ENCODE data around the gene SH3RF1. TPM values are rescaled to one million over a fixed set of nuclear protein-coding genes. Genes with fewer than 3 reads are reported as not detected.

The SH3RF1 gene
- total RNA-seq, 2 experiments from 2014 or later = 0.22 to 0.55 TPM

DNA sequence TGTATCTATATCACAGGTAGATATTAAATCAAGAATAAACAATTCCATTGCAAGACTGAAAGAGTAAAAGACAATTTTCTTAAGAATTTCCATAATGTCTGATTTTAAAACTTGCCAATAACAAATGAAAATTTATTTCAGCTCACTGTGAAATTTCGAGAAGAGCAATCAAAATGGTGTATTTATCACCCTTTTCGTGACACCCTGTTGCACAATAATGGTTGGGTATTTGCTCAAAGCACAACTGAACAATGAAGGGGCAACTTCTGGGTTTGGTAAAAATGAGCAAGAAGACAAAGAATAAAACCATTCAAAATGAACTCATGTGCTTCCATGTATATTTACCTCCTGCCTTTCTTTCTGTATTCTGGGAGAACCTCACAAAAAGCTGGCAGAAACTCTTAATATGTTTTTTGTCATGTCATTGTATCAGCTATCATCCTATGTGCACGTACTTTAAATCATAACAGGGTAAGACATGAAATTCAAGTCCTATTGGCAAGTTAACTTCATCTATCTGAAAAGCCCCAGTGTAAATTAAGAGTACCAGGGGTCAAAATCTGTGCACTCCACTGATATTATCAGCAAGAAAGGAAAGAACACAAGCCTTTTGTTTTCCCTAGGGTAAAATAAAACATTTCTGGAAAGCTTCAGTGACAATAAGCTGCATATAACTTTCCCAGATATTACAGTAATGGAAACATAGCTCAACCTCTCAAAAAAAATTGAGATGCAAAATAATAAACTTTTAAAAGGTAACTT is 133.8 kb downstream of the SH3RF1 start:
- intact Hi-C loops (cut with micrococcal nuclease) = no loop called here
- Mint-ChIP-seq H3K27me3 (ENCODE audit: low read depth) (peaks cover 5% of the 10 kb centered on the region), H3K4me1 (ENCODE audit: low read depth) (no peaks in the 10 kb centered on the region), H3K9me3 (no peaks in the 10 kb centered on the region), H3K36me3 (ENCODE audit: low read depth) (no peaks in the 10 kb centered on the region), H3K27ac (no peak overlapping the region), H3K4me3 (no peak overlapping the region)
- CTCF ChIA-PET = interaction anchor here (0.9 kb wide), 1 partner anchor 15 kb away, joined by 3 read pairs; no protein-coding TSS in a partner anchor
- no peak for DNase-seq

DNA sequence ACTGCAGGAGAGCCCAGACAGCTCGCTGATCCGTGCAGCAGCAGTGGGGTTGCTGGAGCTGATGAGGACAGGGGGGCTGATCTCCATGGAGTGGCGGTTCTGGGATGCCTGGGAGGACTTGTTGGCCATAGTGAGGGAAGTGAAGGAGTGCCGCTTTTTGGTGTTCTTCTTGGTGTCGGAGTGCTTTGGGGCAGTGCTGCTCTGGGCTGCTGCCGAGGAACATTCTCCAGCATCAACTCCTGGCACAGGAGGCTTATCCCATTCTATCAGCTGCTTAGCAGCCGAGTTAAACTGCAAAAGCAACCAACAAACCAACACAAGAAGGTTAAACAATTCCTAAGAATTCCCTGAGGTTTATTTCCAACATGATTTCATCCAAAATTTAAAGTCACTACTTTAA is 134.4 kb downstream of the SH3RF1 start:
- Mint-ChIP-seq H3K27ac (no peak overlapping the region), H3K9me3 (no peaks in the 10 kb centered on the region), H3K4me3 (no peak overlapping the region), H3K4me1 (ENCODE audit: low read depth) (no peaks in the 10 kb centered on the region), H3K36me3 (ENCODE audit: low read depth) (no peaks in the 10 kb centered on the region), H3K27me3 (ENCODE audit: low read depth) (peaks cover 5% of the 10 kb centered on the region)
- DNase-seq = no peak
- CTCF ChIA-PET = no interaction called here
- intact Hi-C loops (cut with micrococcal nuclease) = no loop called here

DNA sequence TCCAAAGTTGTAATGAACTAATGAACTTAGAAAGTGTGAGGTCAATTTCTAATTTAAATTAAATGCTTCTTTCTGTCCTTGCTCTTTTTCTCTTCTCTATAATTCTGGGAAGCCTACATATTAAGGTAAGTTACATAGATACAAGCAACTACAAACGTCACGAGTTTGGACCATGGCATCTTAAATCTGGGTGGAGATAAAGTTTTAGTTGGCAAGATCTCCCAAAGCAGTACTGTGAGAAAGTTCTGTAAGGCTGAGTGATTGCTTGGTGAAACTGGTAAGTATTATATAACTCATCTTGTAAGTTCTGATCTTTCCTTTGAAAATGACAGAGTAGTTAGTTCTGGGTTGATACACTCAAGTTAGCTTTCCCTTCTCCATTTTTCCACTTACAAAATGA is 135.0 kb downstream of the SH3RF1 start:
- CTCF ChIA-PET = no interaction called here
- H3K27ac Mint-ChIP-seq = no peak overlapping the region
- no peak overlapping the region for H3K4me3 Mint-ChIP-seq
- no peaks in the 10 kb centered on the region for H3K9me3 Mint-ChIP-seq
- H3K27me3 Mint-ChIP-seq (ENCODE audit: low read depth) = peaks cover 5% of the 10 kb centered on the region
- no peaks in the 10 kb centered on the region for H3K4me1 Mint-ChIP-seq (ENCODE audit: low read depth)
- H3K36me3 Mint-ChIP-seq (ENCODE audit: low read depth) = no peaks in the 10 kb centered on the region
- DNase-seq = no peak
- intact Hi-C loops (cut with micrococcal nuclease) = no loop called here

DNA sequence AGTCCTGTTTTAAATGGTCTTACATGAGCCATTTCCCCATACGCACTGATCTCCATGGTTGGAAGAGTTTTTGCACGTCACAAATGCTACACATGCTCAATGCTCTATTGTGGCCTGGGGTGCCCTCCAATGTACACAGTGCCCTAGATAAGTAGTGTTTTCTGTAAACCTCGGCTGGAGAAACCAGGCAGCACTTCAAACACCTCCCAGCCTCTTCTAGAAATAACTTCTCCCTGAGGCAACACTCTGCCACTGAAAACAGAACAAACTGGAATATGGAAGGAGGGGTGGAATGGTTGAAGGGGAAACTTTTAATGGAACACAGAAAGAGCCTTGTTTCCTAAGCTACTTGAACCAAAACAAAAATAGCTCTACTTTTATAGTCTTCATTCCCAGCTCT is 136.8 kb downstream of the SH3RF1 start:
- CTCF ChIA-PET = no interaction called here
- DNase-seq = no peak
- Mint-ChIP-seq H3K27ac (no peak overlapping the region), H3K36me3 (ENCODE audit: low read depth) (no peaks in the 10 kb centered on the region), H3K4me3 (no peak overlapping the region), H3K9me3 (no peaks in the 10 kb centered on the region), H3K27me3 (ENCODE audit: low read depth) (peaks cover 5% of the 10 kb centered on the region), H3K4me1 (ENCODE audit: low read depth) (no peaks in the 10 kb centered on the region)
- intact Hi-C loops (cut with micrococcal nuclease) = no loop called here

DNA sequence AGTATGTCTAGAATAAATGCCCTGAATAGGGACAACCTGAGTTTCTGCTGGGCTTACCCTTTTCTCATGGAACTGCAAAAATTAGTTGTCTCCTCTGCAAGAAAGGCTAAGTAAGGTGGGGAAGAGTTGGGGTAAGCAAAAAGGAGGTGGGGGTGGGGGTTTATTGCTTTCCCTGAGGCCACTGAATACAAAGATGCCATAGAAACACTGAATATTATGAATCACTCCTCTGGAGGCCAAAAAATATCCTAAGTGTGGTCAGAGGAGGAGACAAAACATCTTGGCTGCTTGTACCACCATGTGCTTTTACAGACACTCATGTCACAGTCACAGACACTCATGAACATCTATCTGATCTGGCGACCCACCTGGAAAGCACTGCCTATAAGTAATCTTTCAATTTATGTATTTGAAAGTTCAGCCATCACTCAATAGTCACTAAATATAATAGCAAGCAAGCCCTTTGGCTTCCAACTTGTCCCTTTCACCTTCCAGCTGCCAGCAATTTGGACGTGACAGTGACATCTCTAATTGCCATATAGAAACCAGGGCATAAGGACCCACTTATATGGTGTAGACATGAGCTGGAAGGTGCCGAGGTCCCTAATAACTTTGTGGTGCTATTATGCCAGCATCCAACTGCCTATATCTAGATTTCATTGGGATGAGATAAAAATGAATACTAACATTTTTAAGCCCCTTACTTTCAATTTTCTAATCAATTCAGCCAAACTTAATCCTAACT is 138.0 kb downstream of the SH3RF1 start:
- no peaks in the 10 kb centered on the region for H3K36me3 Mint-ChIP-seq (ENCODE audit: low read depth)
- H3K4me1 Mint-ChIP-seq (ENCODE audit: low read depth) = no peaks in the 10 kb centered on the region
- no peak for DNase-seq
- intact Hi-C loops (cut with micrococcal nuclease) = no loop called here
- no peak overlapping the region for H3K4me3 Mint-ChIP-seq
- CTCF ChIA-PET = no interaction called here
- H3K27me3 Mint-ChIP-seq (ENCODE audit: low read depth) = peaks cover 5% of the 10 kb centered on the region
- no peaks in the 10 kb centered on the region for H3K9me3 Mint-ChIP-seq
- H3K27ac Mint-ChIP-seq = no peak overlapping the region

DNA sequence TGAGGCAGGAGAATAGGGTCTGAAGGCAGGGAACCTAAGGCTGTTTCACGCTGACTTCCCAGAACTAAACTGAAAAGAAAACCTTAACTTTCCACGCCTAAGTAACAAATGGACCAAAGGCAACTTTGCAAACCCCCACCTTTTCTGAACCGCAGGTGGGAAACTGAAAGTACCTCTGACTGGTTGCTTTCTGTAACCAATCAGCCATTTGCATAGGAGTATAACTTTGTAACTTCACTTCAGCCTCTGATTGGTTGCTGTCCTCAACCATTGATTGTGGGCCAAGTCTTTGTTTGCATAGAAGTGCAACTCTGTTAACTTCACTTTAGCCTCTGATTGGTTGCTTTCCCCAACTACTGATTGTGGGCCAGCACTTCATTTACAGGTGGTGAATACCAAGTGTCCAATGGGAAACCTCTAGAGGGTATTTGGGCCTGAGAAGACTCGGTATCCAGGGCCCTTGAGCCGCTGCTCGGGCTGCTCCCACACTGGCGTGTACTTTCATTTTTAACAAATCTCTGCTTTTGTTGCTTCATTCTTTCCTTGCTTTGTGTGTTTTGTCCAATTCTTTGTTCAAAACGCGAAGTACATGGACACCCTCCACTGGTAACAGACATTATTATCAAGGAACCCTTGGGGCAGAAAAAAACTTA is 139.1 kb downstream of the SH3RF1 start:
- intact Hi-C loops (cut with micrococcal nuclease) = no loop called here
- CTCF ChIA-PET = no interaction called here

DNA sequence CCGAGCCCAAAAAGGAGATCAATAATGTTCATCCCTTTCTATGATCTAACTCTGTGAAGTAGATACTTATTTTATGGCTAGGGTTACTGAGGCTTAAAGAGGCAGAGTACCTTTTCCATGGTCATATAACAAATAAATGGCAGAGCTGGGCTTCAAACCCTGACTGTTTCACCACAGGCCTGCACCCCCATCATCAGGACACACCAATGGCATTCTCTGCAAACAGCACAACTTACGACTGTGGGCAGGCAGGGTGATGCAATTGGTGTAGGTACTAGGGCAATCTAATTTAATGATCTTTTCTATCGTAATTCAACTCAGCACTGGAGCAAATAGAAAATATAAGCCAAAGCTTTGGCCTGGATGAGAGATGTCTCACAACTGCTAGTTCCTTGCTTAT is 141.9 kb downstream of the SH3RF1 start:
- H3K27me3 Mint-ChIP-seq (ENCODE audit: low read depth) = no peaks in the 10 kb centered on the region
- DNase-seq = no peak
- no peaks in the 10 kb centered on the region for H3K36me3 Mint-ChIP-seq (ENCODE audit: low read depth)
- H3K27ac Mint-ChIP-seq = no peak overlapping the region
- CTCF ChIA-PET = no interaction called here
- no peaks in the 10 kb centered on the region for H3K9me3 Mint-ChIP-seq
- no peaks in the 10 kb centered on the region for H3K4me1 Mint-ChIP-seq (ENCODE audit: low read depth)
- no peak overlapping the region for H3K4me3 Mint-ChIP-seq
- intact Hi-C loops (cut with micrococcal nuclease) = no loop called here

More for the DNA sequence above, 139.1 kb downstream of the SH3RF1 start:
- H3K4me3 Mint-ChIP-seq = no peak overlapping the region
- H3K4me1 Mint-ChIP-seq (ENCODE audit: low read depth) = no peaks in the 10 kb centered on the region
- no peaks in the 10 kb centered on the region for H3K9me3 Mint-ChIP-seq
- H3K27me3 Mint-ChIP-seq (ENCODE audit: low read depth) = peaks cover 5% of the 10 kb centered on the region
- H3K36me3 Mint-ChIP-seq (ENCODE audit: low read depth) = no peaks in the 10 kb centered on the region
- H3K27ac Mint-ChIP-seq = no peak overlapping the region
- no peak for DNase-seq

DNA sequence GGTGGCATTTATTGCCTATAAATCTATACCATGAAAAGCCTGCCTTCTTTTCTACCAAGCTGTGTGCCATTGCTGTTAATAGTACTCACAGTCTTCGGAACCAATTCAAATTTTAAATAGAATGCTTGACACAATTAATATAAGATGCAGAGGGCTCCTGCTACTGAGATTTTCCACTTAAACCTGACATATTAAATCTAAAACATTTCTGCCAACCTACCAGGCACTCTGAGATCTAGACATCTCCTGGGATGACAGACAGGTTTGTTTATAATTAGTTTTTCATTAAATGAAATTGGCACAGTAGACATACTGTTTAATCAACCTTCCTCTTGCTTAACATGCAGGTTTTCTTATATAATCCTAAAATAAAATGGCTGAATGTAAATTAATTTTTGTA is 143.4 kb downstream of the SH3RF1 start:
- no peak for DNase-seq
- Mint-ChIP-seq H3K27ac (no peak overlapping the region), H3K27me3 (ENCODE audit: low read depth) (no peaks in the 10 kb centered on the region), H3K4me1 (ENCODE audit: low read depth) (no peaks in the 10 kb centered on the region), H3K36me3 (ENCODE audit: low read depth) (no peaks in the 10 kb centered on the region), H3K4me3 (no peak overlapping the region), H3K9me3 (no peaks in the 10 kb centered on the region)
- CTCF ChIA-PET = no interaction called here
- intact Hi-C loops (cut with micrococcal nuclease) = no loop called here

DNA sequence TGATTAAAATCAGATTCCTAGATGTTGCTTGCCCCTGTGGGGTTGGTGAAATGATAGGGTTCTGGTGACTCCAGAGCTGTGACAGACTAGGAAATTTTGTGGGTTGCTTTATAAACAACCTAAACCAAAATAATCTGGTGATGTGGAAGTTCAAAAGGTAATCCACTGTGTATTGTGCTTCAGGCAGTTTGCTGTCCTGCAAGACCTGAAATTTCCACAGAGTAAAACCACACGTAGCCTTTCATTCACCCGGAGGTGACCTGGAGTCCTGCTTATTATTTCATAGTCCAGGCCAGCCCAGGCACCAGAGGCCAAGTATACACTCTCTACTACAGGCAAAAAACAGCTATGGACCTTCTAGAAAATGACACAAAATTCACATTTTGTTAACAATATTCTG is 146.1 kb downstream of the SH3RF1 start:
- CTCF ChIA-PET = no interaction called here
- intact Hi-C loops (cut with micrococcal nuclease) = no loop called here
- Mint-ChIP-seq H3K4me1 (ENCODE audit: low read depth) (no peaks in the 10 kb centered on the region), H3K36me3 (ENCODE audit: low read depth) (no peaks in the 10 kb centered on the region), H3K27ac (no peak overlapping the region), H3K27me3 (ENCODE audit: low read depth) (no peaks in the 10 kb centered on the region), H3K4me3 (no peak overlapping the region), H3K9me3 (no peaks in the 10 kb centered on the region)
- DNase-seq = no peak

DNA sequence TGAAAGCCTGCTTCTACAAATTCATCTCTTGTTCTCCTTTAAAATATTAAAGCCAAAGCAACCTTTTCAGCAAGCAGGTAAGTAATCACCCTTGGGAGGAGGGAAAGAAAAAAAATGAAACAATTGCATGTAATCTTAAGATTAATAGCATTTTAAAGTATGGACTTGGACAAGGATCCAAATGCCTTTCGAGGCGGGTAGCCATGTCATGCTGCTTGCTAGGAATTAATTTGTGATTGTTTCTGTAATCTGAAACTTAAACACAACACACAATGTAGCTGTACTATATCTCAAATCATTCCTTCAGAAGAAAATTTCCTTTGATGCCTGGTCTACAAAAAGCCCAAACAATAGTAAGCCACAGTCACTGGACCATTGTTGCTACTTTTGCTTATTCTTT is 148.3 kb downstream of the SH3RF1 start:
- CTCF ChIA-PET = interaction anchor here (0.6 kb wide), 1 partner anchor 365 kb away, joined by 6 read pairs; no protein-coding TSS in a partner anchor
- no peaks in the 10 kb centered on the region for H3K27me3 Mint-ChIP-seq (ENCODE audit: low read depth)
- DNase-seq = no peak
- intact Hi-C loops (cut with micrococcal nuclease) = no loop called here
- no peaks in the 10 kb centered on the region for H3K9me3 Mint-ChIP-seq
- H3K4me1 Mint-ChIP-seq (ENCODE audit: low read depth) = no peaks in the 10 kb centered on the region
- no peak overlapping the region for H3K4me3 Mint-ChIP-seq
- H3K36me3 Mint-ChIP-seq (ENCODE audit: low read depth) = no peaks in the 10 kb centered on the region
- H3K27ac Mint-ChIP-seq = no peak overlapping the region

DNA sequence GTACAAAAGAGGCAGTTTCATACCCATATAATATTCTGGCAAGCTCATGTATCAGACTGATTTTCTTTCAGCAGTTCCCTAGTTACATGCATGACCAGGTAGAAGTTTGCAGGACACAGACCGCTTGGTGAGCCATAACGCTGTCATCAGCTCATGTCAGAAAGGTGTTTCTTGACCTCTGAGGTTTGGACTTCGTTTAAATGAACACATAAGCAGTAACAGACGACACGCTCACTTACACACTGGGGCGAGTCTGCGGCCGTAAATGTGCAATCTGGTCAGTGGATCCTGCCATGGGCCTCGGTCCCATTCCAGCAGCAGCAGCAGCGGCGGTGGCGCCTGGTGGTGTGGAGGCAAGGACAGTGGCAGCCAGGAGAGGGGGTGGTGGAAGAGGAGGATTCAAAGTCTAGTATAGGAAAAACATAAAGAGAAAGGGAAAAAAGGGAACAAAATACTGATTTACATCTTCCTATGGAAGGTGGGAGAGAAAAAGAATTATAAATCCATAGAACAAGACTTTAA is 148.8 kb downstream of the SH3RF1 start:
- H3K27ac Mint-ChIP-seq = no peak overlapping the region
- no peak for DNase-seq
- intact Hi-C loops (cut with micrococcal nuclease) = no loop called here
- H3K9me3 Mint-ChIP-seq = no peaks in the 10 kb centered on the region
- no peaks in the 10 kb centered on the region for H3K4me1 Mint-ChIP-seq (ENCODE audit: low read depth)
- no peaks in the 10 kb centered on the region for H3K36me3 Mint-ChIP-seq (ENCODE audit: low read depth)
- no peak overlapping the region for H3K4me3 Mint-ChIP-seq
- CTCF ChIA-PET = no interaction called here
- no peaks in the 10 kb centered on the region for H3K27me3 Mint-ChIP-seq (ENCODE audit: low read depth)

DNA sequence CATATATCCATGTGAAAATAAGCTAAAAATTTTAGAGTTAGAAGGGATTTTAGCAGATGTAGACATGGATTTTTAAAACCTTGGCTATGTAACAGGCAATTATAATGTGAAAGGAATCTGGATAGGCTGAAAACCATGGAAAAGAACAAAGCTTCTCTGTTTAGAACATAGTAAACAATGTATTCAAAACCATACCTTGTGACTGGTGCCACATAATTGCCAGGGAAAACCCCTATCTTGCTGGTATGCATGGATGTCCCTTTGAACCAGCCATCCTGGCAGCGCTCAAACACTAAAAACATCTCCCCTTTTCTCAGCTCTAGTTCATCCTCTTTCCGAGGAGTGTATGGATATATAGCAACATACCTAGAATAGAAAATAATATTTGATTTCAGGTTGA is 150.1 kb downstream of the SH3RF1 start:
- CTCF ChIA-PET = no interaction called here
- no peak for DNase-seq
- Mint-ChIP-seq H3K9me3 (no peaks in the 10 kb centered on the region), H3K27ac (no peak overlapping the region), H3K4me3 (no peak overlapping the region), H3K36me3 (ENCODE audit: low read depth) (no peaks in the 10 kb centered on the region), H3K27me3 (ENCODE audit: low read depth) (no peaks in the 10 kb centered on the region), H3K4me1 (ENCODE audit: low read depth) (no peaks in the 10 kb centered on the region)
- intact Hi-C loops (cut with micrococcal nuclease) = no loop called here
